HepG2 (cell line): Measurements from ENCODE around the gene HHATL. TPM values are rescaled to one million over a fixed set of nuclear protein-coding genes. Genes with fewer than 3 reads are reported as not detected.

Experiments
- CREB1 ChIP-seq, 2 experiments: fragments of 450-650 bp in 1 of 2; IDR thresholded peaks; 2 replicates each; pipeline ENCODE4 v1.6.1; 2016 to 2017; ENCODE audit warnings: control low read depth in 1 of 2, mild to moderate bottlenecking in 1 of 2, missing compliant biosample characterization in 1 of 2, missing genetic modification characterization in 1 of 2
- EP300 ChIP-seq, 3 experiments: sonication (generic) in 1 of 3; formaldehyde crosslinking in 1 of 3; IDR thresholded peaks; 2 replicates each; pipeline versions ENCODE4 v1.5.1 to v1.6.1; 2011 to 2020; ENCODE audit warnings: low read depth in 2 of 3, low read length in 2 of 3, borderline replicate concordance in 1 of 3, improper control_type of control experiment in 1 of 3, mild to moderate bottlenecking in 1 of 3, missing genetic modification reagents in 1 of 3, moderate library complexity in 1 of 3
- FOXP1 ChIP-seq, 2 experiments: fragments of 450-650 bp in 1 of 2; IDR thresholded peaks; 2 replicates each; pipeline ENCODE4 v1.6.1; 2017 to 2018; ENCODE audit warnings: antibody characterized with exemption in 1 of 2
- HOXA5 ChIP-seq: sonication (generic); formaldehyde crosslinking; IDR thresholded peaks from 2 replicates; pipeline ENCODE4 v1.4.0; 2020; ENCODE audit warnings: missing genetic modification reagents
- MAX ChIP-seq: IDR thresholded peaks from 2 replicates; pipeline ENCODE4 v1.6.1; 2012; ENCODE audit warnings: inconsistent platforms
- MED1 ChIP-seq: sonication (generic); formaldehyde crosslinking; IDR thresholded peaks from 2 replicates; pipeline ENCODE4 v1.4.0; 2020; ENCODE audit warnings: missing genetic modification reagents
- MEIS2 ChIP-seq: sonication (generic); formaldehyde crosslinking; IDR thresholded peaks from 2 replicates; pipeline ENCODE4 v1.9.0; 2021; ENCODE audit warnings: mild to moderate bottlenecking, missing genetic modification reagents
- MLX ChIP-seq: IDR thresholded peaks from 2 replicates; pipeline ENCODE4 v1.6.1; 2016
- NFATC3 ChIP-seq: sonication (generic); formaldehyde crosslinking; IDR thresholded peaks from 2 replicates; pipeline ENCODE4 v1.5.1; 2020; ENCODE audit warnings: mild to moderate bottlenecking, missing genetic modification reagents
- NRL ChIP-seq: sonication (generic); formaldehyde crosslinking; IDR thresholded peaks from 2 replicates; pipeline ENCODE4 v1.5.0; 2020; ENCODE audit warnings: missing genetic modification reagents, mild to moderate bottlenecking, moderate library complexity, borderline replicate concordance
- SMAD1 ChIP-seq: sonication (generic); formaldehyde crosslinking; IDR thresholded peaks from 2 replicates; pipeline ENCODE4 v1.4.0; 2020; ENCODE audit warnings: missing genetic modification reagents, low read depth, mild to moderate bottlenecking, borderline replicate concordance
- SNAPC2 ChIP-seq: sonication (generic); formaldehyde crosslinking; IDR thresholded peaks from 2 replicates; pipeline ENCODE4 v1.8.1; 2022; ENCODE audit warnings: mild to moderate bottlenecking, missing genetic modification reagents
- TGIF2 ChIP-seq: IDR thresholded peaks from 2 replicates; pipeline ENCODE4 v1.6.1; 2016; ENCODE audit warnings: control low read depth, missing compliant biosample characterization
- ZBTB2 ChIP-seq: sonication (generic); formaldehyde crosslinking; IDR thresholded peaks from 2 replicates; pipeline ENCODE4 v1.8.0; 2022; ENCODE audit warnings: low read depth, missing genetic modification reagents
- ZBTB38 ChIP-seq: sonication (generic); formaldehyde crosslinking; IDR thresholded peaks from 2 replicates; pipeline ENCODE4 v1.5.1; 2020; ENCODE audit warnings: mild to moderate bottlenecking, missing genetic modification reagents
- ZNF264 ChIP-seq: sonication (generic); formaldehyde crosslinking; IDR thresholded peaks from 2 replicates; pipeline ENCODE4 v1.4.0; 2020; ENCODE audit warnings: missing genetic modification reagents
- ZNF362 ChIP-seq: sonication (generic); formaldehyde crosslinking; IDR thresholded peaks from 2 replicates; pipeline ENCODE4 v1.4.0; 2020; ENCODE audit warnings: missing genetic modification reagents, mild to moderate bottlenecking, borderline replicate concordance
- ZNF501 ChIP-seq: sonication (generic); formaldehyde crosslinking; IDR thresholded peaks from 2 replicates; pipeline ENCODE4 v1.5.1; 2020; ENCODE audit warnings: mild to moderate bottlenecking, moderate library complexity, missing genetic modification reagents
- ZNF564 ChIP-seq: sonication (generic); formaldehyde crosslinking; IDR thresholded peaks from 2 replicates; pipeline ENCODE4 v1.8.1; 2023; ENCODE audit warnings: mild to moderate bottlenecking, missing genetic modification reagents
- polyA plus RNA-seq, 8 experiments: library from polyadenylated mRNA; depleted of rRNA in 3 of 8; stranded (reverse) in 7 of 8; unstranded in 1 of 8; fragments of >200 nt; fragmentation: Illumina TruSeq in 4 of 8; extraction: Trizol in 4 of 8; gene quantifications; 2 replicates each; pipeline versions ENCODE4 v1.2.1 to v1.2.3, GENCODE V29; 2011 to 2016; ENCODE audit warnings: low read depth in 4 of 8, missing spikeins in 1 of 8, mixed read lengths in 1 of 8; ENCODE audit not compliant: insufficient read depth in 1 of 8
- total RNA-seq, 5 experiments: library from RNA; depleted of rRNA; stranded (reverse); fragments of >200 nt; fragmentation: Illumina TruSeq; extraction: Trizol; gene quantifications; 2 replicates each; pipeline ENCODE4 v1.2.3, GENCODE V29; 2016; ENCODE audit warnings: low read depth in 1 of 5
- TF ChIP-seq, protein P1 (sequence below): sonication (generic); formaldehyde crosslinking; IDR thresholded peaks from 2 replicates; pipeline ENCODE4 v1.8.0; 2022; ENCODE audit warnings: missing genetic modification reagents, mild to moderate bottlenecking, moderate library complexity, borderline replicate concordance

Gene HHATL
- total and polyA plus RNA-seq, 2 of the 13 experiments (the other 11 are each of a cell fraction or from before 2014, with no cell fraction given) = 0.26 TPM; not detected in 1

GRCh38 chr3:42732196-42732828 lies 29.7 kb upstream of the HHATL start (continued):
- TF ChIP-seq, protein P1, sequence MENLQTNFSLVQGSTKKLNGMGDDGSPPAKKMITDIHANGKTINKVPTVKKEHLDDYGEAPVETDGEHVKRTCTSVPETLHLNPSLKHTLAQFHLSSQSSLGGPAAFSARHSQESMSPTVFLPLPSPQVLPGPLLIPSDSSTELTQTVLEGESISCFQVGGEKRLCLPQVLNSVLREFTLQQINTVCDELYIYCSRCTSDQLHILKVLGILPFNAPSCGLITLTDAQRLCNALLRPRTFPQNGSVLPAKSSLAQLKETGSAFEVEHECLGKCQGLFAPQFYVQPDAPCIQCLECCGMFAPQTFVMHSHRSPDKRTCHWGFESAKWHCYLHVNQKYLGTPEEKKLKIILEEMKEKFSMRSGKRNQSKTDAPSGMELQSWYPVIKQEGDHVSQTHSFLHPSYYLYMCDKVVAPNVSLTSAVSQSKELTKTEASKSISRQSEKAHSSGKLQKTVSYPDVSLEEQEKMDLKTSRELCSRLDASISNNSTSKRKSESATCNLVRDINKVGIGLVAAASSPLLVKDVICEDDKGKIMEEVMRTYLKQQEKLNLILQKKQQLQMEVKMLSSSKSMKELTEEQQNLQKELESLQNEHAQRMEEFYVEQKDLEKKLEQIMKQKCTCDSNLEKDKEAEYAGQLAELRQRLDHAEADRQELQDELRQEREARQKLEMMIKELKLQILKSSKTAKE (CRISPR knock-in tag) = peak; percentile 53; the same call in 1 of the 2 replicates
- TF ChIP-seq HOXA5 (CRISPR knock-in tag) = no peak; the same call in 1 of the 2 replicates
- TF ChIP-seq ZBTB38 = no peak
- TF ChIP-seq NRL = peak; percentile 50; the same call in 1 of the 2 replicates
- TF ChIP-seq ZNF264 (CRISPR knock-in tag) = peak; percentile 67; the same call in 1 of the 2 replicates
- TF ChIP-seq TGIF2 = 0 out of 2 replicates have a peak, but pooled peaks have one; percentile 16
- TF ChIP-seq MEIS2 (CRISPR knock-in tag) = peak; percentile 43; the same call in 1 of the 2 replicates
- peak; percentile 86 for TF ChIP-seq MED1 (CRISPR knock-in tag)
- no peak for TF ChIP-seq ZNF564 (CRISPR knock-in tag)
- no peak for TF ChIP-seq SMAD1 (CRISPR knock-in tag)
- no peak for TF ChIP-seq ZNF501
- no peak for TF ChIP-seq CREB1 (IDR thresholded peaks at IDR 0.05)
- peak; percentile 64; the same call in 1 of the 2 replicates for TF ChIP-seq CREB1 (CRISPR knock-in tag; IDR thresholded peaks at IDR 0.05)
- peak; percentile 40; the same call in 1 of the 2 replicates for TF ChIP-seq MLX (CRISPR knock-in tag)
- peak; percentile 80; the same call in 1 of the 2 replicates for TF ChIP-seq SNAPC2 (CRISPR knock-in tag)
- peak in 1 of 2 experiments; percentile 85; a peak in 2 of 4 replicates for TF ChIP-seq EP300 (IDR thresholded peaks at IDR 0.05; ENCODE audit: low read depth in 2 of 2, low read length in 2 of 2)
- peak; percentile 77 for TF ChIP-seq EP300 (CRISPR knock-in tag; IDR thresholded peaks at IDR 0.05; ENCODE audit: borderline replicate concordance)
- peak; percentile 73 for TF ChIP-seq MAX
- peak; percentile 59; the same call in 1 of the 2 replicates for TF ChIP-seq FOXP1 (IDR thresholded peaks at IDR 0.05)
- TF ChIP-seq FOXP1 (CRISPR knock-in tag; IDR thresholded peaks at IDR 0.05) = peak; percentile 65; the same call in 1 of the 2 replicates
- TF ChIP-seq NFATC3 (CRISPR knock-in tag) = no peak
- 0 out of 2 replicates have a peak, but pooled peaks have one; percentile 20 for TF ChIP-seq ZBTB2 (CRISPR knock-in tag)
- TF ChIP-seq ZNF362 (CRISPR knock-in tag) = 0 out of 2 replicates have a peak, but pooled peaks have one; percentile 33
